SK-N-SH (cell line): ENCODE measurements around the gene CCDC6.

Experiments
- CTCF ChIP-seq: fragments of 200-600 bp; sonication (generic); IDR thresholded peaks from 2 replicates; pipeline ENCODE4 v1.6.1; 2017; ENCODE audit warnings: antibody characterized with exemption, mild to moderate bottlenecking, moderate library complexity
- EP300 ChIP-seq, 2 experiments: IDR thresholded peaks; 2 replicates each; pipeline versions ENCODE4 v1.4.0 to v1.6.1; 2012; ENCODE audit warnings: borderline replicate concordance in 1 of 2, low read depth in 1 of 2, low read length in 1 of 2
- FOSL2 ChIP-seq: IDR thresholded peaks from 2 replicates; pipeline ENCODE4 v1.4.0; 2012; ENCODE audit warnings: low read depth, mild to moderate bottlenecking, moderate library complexity, borderline replicate concordance
- FOXJ3 ChIP-seq: sonication (generic); formaldehyde crosslinking; IDR thresholded peaks from 2 replicates; pipeline ENCODE4 v1.5.1; 2020; ENCODE audit warnings: mild to moderate bottlenecking, missing genetic modification reagents
- JUND ChIP-seq: IDR thresholded peaks from 2 replicates; pipeline ENCODE4 v1.4.0; 2012
- RCOR1 ChIP-seq: fragments of 150-350 bp; IDR thresholded peaks from 2 replicates; pipeline ENCODE4 v1.6.1; 2017; ENCODE audit warnings: antibody characterized with exemption, low read length
- ZBTB33 ChIP-seq: IDR thresholded peaks from 2 replicates; pipeline ENCODE4 v1.4.0; 2012; ENCODE audit warnings: low read depth, borderline replicate concordance

- TF ChIP-seq JUND (no peak), ZBTB33 (no peak), FOXJ3 (CRISPR knock-in tag) (no peak), CTCF (no peak), FOSL2 (no peak), RCOR1 (no peak), EP300 (IDR thresholded peaks at IDR 0.05; ENCODE audit: borderline replicate concordance in 1 of 2, low read depth in 1 of 2, low read length in 1 of 2) (no peak)
Measured at GRCh38 chr10:59913547-59914237, 7.3 kb upstream of the CCDC6 start.
